Right hindlimb (tissue), 1 donor: ENCODE measurements around the gene LDLRAD4.
A peak's percentile ranks its signal among the peaks of the same experiment; 100 is the strongest.

Source experiments
- DNase-seq: peaks from one replicate; pipeline ENCODE4 v3.0.0-alpha.2; 2018

Gene LDLRAD4

GRCh38 chr18:13376841-13377351, 158.3 kb downstream of the LDLRAD4 start:
- no peak for DNase-seq

- DNase-seq = no peak
These were observed 158.9 kb downstream of the LDLRAD4 start for GRCh38 chr18:13377496-13377895.

- no peak for DNase-seq
These were observed 159.6 kb downstream of the LDLRAD4 start for GRCh38 chr18:13378150-13378549.

- no peak for DNase-seq
These were observed 160.7 kb downstream of the LDLRAD4 start for GRCh38 chr18:13379062-13379865.

- no peak for DNase-seq
These were observed 161.6 kb downstream of the LDLRAD4 start for GRCh38 chr18:13379930-13380690.

GRCh38 chr18:13380691-13381070, 162.1 kb downstream of the LDLRAD4 start:
- DNase-seq = no peak

GRCh38 chr18:13381331-13381730, 162.8 kb downstream of the LDLRAD4 start:
- DNase-seq = no peak

- peak; percentile 86 for DNase-seq
These were observed 163.4 kb downstream of the LDLRAD4 start for GRCh38 chr18:13381944-13382365.

- DNase-seq = peak; percentile 77
These were observed 163.9 kb downstream of the LDLRAD4 start for GRCh38 chr18:13382366-13382953.

- DNase-seq = no peak
These were observed 164.6 kb downstream of the LDLRAD4 start for GRCh38 chr18:13382954-13383827.

- DNase-seq = no peak
These were observed 168.6 kb downstream of the LDLRAD4 start for GRCh38 chr18:13386891-13387801.

GRCh38 chr18:13387855-13388548, 169.4 kb downstream of the LDLRAD4 start:
- DNase-seq = no peak

GRCh38 chr18:13388586-13389490, 170.3 kb downstream of the LDLRAD4 start:
- DNase-seq = no peak

GRCh38 chr18:13389491-13390131, 171.1 kb downstream of the LDLRAD4 start:
- DNase-seq = no peak

- DNase-seq = no peak
These were observed 171.6 kb downstream of the LDLRAD4 start for GRCh38 chr18:13390196-13390595.

- DNase-seq = no peak
These were observed 172.2 kb downstream of the LDLRAD4 start for GRCh38 chr18:13390711-13391110.

GRCh38 chr18:13392029-13392750, 173.6 kb downstream of the LDLRAD4 start:
- DNase-seq = no peak

GRCh38 chr18:13392899-13393298, 174.3 kb downstream of the LDLRAD4 start:
- no peak for DNase-seq
